Measurements from ENCODE around the gene DNAJC28.

DNAJC28 gene

GRCh38 chr21:33480481-33481103 lies 10.9 kb downstream of the DNAJC28 start:
- H3K4ac ChIP-seq (ENCODE audit: low read depth, low read length), result no peak overlapping the region
- H3K36me3 ChIP-seq (ENCODE audit: control insufficient read depth, insufficient read depth, low read length), result no peaks in the 10 kb centered on the region
- peak overlapping the region; percentile 56 for H3K4me3 ChIP-seq (ENCODE audit: low read length)
- H4K5ac ChIP-seq (ENCODE audit: low read length), result no peak overlapping the region
- no peak for DNase-seq
- H2AK5ac ChIP-seq (ENCODE audit: low read length), result no peak overlapping the region
- peak overlapping the region; percentile 94 for H3K9ac ChIP-seq (ENCODE audit: low read length)
- no CpG with 5 or more reads among the region's 17 CpGs for WGBS (ENCODE audit: extremely low coverage, insufficient coverage, low lambda C conversion rate)
- no peak overlapping the region for H3K18ac ChIP-seq (ENCODE audit: low read length)
- no peaks in the 10 kb centered on the region for H3K4me1 ChIP-seq (ENCODE audit: control insufficient read depth, low read depth, low read length)
- peak overlapping the region; percentile 78 for H3K27ac ChIP-seq (ENCODE audit: low read depth, low read length)
- no peak overlapping the region for H2BK5ac ChIP-seq (ENCODE audit: low read length)
- no peaks in the 10 kb centered on the region for H3K79me1 ChIP-seq (ENCODE audit: low read length)
- H2BK120ac ChIP-seq (ENCODE audit: low read depth, low read length), result no peak overlapping the region
- H3K79me2 ChIP-seq (ENCODE audit: control insufficient read depth, insufficient read depth, low read length), result no peaks in the 10 kb centered on the region
- H3K27me3 ChIP-seq (ENCODE audit: insufficient read depth, low read length, poor library complexity), result no peaks in the 10 kb centered on the region
- H3K23ac ChIP-seq (ENCODE audit: low read length), result no peak overlapping the region
- peak overlapping the region; percentile 73 for H3K4me2 ChIP-seq (ENCODE audit: low read length)
- peak overlapping the region; percentile 96 for H3K56ac ChIP-seq (ENCODE audit: low read length)
- H2BK15ac ChIP-seq (replicated peaks; ENCODE audit: low read depth), result no peak overlapping the region
- H4K8ac ChIP-seq (ENCODE audit: low read depth, low read length), result no peak overlapping the region

GRCh38 chr21:33479679-33480480 lies 11.6 kb downstream of the DNAJC28 start, which contains the start of gene TMEM50B:
TSS of gene TMEM50B (minus strand) at chr21:33479974. CDS start at chr21:33468885, 11,089 bp downstream.
- H3K56ac ChIP-seq (ENCODE audit: low read length), result peak within 1 kb of the TSS; percentile 96

GRCh38 chr21:33478935-33479678 lies 12.4 kb downstream of the DNAJC28 start:
- Histone ChIP-seq H3K36me3 (ENCODE audit: control insufficient read depth, insufficient read depth, low read length) (no peaks in the 10 kb centered on the region), H4K8ac (ENCODE audit: low read depth, low read length) (no peak overlapping the region), H4K5ac (ENCODE audit: low read length) (no peak overlapping the region), H3K4ac (ENCODE audit: low read depth, low read length) (peak overlapping the region; percentile 60), H2BK5ac (ENCODE audit: low read length) (no peak overlapping the region), H3K4me3 (ENCODE audit: low read length) (peak overlapping the region; percentile 85), H3K9ac (ENCODE audit: low read length) (peak overlapping the region; percentile 86), H3K79me2 (ENCODE audit: control insufficient read depth, insufficient read depth, low read length) (no peaks in the 10 kb centered on the region), H2AK5ac (ENCODE audit: low read length) (no peak overlapping the region), H3K27ac (ENCODE audit: low read depth, low read length) (peak overlapping the region; percentile 86), H3K4me1 (ENCODE audit: control insufficient read depth, low read depth, low read length) (no peaks in the 10 kb centered on the region), H3K27me3 (ENCODE audit: insufficient read depth, low read length, poor library complexity) (no peaks in the 10 kb centered on the region), H2BK15ac (replicated peaks; ENCODE audit: low read depth) (no peak overlapping the region), H3K18ac (ENCODE audit: low read length) (peak overlapping the region; percentile 88), H2BK120ac (ENCODE audit: low read depth, low read length) (no peak overlapping the region), H3K56ac (ENCODE audit: low read length) (peak overlapping the region; percentile 92), H3K23ac (ENCODE audit: low read length) (peak overlapping the region; percentile 80), H3K79me1 (ENCODE audit: low read length) (no peaks in the 10 kb centered on the region), H3K4me2 (ENCODE audit: low read length) (peak overlapping the region; percentile 87)
- peak; percentile 44 for DNase-seq
- no CpG with 5 or more reads among the region's 68 CpGs for WGBS (ENCODE audit: extremely low coverage, insufficient coverage, low lambda C conversion rate)

More at GRCh38 chr21:33479679-33480480, 11.6 kb downstream of the DNAJC28 start, which contains the start of gene TMEM50B:
- H3K9ac ChIP-seq (ENCODE audit: low read length), result peak within 1 kb of the TSS; percentile 94
- H3K4ac ChIP-seq (ENCODE audit: low read depth, low read length), result peak within 1 kb of the TSS; percentile 60
- peak within 1 kb of the TSS; percentile 86 for H3K27ac ChIP-seq (ENCODE audit: low read depth, low read length)
- H2AK5ac ChIP-seq (ENCODE audit: low read length), result no peak within 1 kb of the TSS
- H4K5ac ChIP-seq (ENCODE audit: low read length), result no peak within 1 kb of the TSS
- H2BK120ac ChIP-seq (ENCODE audit: low read depth, low read length), result no peak within 1 kb of the TSS
- H3K4me3 ChIP-seq (ENCODE audit: low read length), result peak within 1 kb of the TSS; percentile 85
- H3K18ac ChIP-seq (ENCODE audit: low read length), result peak within 1 kb of the TSS; percentile 88
- H3K27me3 ChIP-seq (ENCODE audit: insufficient read depth, low read length, poor library complexity), result no peaks in the 10 kb centered on the region
- no peak within 1 kb of the TSS for H2BK15ac ChIP-seq (replicated peaks; ENCODE audit: low read depth)
- no peaks in the 10 kb centered on the region for H3K79me1 ChIP-seq (ENCODE audit: low read length)
- no peak within 1 kb of the TSS for H4K8ac ChIP-seq (ENCODE audit: low read depth, low read length)
- peak within 1 kb of the TSS; percentile 59 for H2BK5ac ChIP-seq (ENCODE audit: low read length)
- DNase-seq, result peak; percentile 95
- no CpG with 5 or more reads among the region's 93 CpGs for WGBS (ENCODE audit: extremely low coverage, insufficient coverage, low lambda C conversion rate)
- no peaks in the 10 kb centered on the region for H3K36me3 ChIP-seq (ENCODE audit: control insufficient read depth, insufficient read depth, low read length)
- peak within 1 kb of the TSS; percentile 80 for H3K23ac ChIP-seq (ENCODE audit: low read length)
- H3K79me2 ChIP-seq (ENCODE audit: control insufficient read depth, insufficient read depth, low read length), result no peaks in the 10 kb centered on the region
- H3K4me2 ChIP-seq (ENCODE audit: low read length), result peak within 1 kb of the TSS; percentile 80
- no peaks in the 10 kb centered on the region for H3K4me1 ChIP-seq (ENCODE audit: control insufficient read depth, low read depth, low read length)

GRCh38 chr21:33478182-33478581 lies 13.3 kb downstream of the DNAJC28 start:
- H3K4ac ChIP-seq (ENCODE audit: low read depth, low read length), result no peak overlapping the region
- no peak overlapping the region for H4K8ac ChIP-seq (ENCODE audit: low read depth, low read length)
- no peaks in the 10 kb centered on the region for H3K79me1 ChIP-seq (ENCODE audit: low read length)
- no peaks in the 10 kb centered on the region for H3K4me1 ChIP-seq (ENCODE audit: control insufficient read depth, low read depth, low read length)
- H4K5ac ChIP-seq (ENCODE audit: low read length), result no peak overlapping the region
- no peak overlapping the region for H3K4me3 ChIP-seq (ENCODE audit: low read length)
- H3K9ac ChIP-seq (ENCODE audit: low read length), result peak overlapping the region; percentile 86
- no peak overlapping the region for H3K18ac ChIP-seq (ENCODE audit: low read length)
- H3K4me2 ChIP-seq (ENCODE audit: low read length), result peak overlapping the region; percentile 87
- H3K79me2 ChIP-seq (ENCODE audit: control insufficient read depth, insufficient read depth, low read length), result no peaks in the 10 kb centered on the region
- no peak overlapping the region for H3K23ac ChIP-seq (ENCODE audit: low read length)
- H2BK5ac ChIP-seq (ENCODE audit: low read length), result no peak overlapping the region
- no peak overlapping the region for H2AK5ac ChIP-seq (ENCODE audit: low read length)
- no peak overlapping the region for H3K27ac ChIP-seq (ENCODE audit: low read depth, low read length)
- no peaks in the 10 kb centered on the region for H3K36me3 ChIP-seq (ENCODE audit: control insufficient read depth, insufficient read depth, low read length)
- no peak overlapping the region for H2BK120ac ChIP-seq (ENCODE audit: low read depth, low read length)
- DNase-seq, result peak; percentile 0
- no peak overlapping the region for H2BK15ac ChIP-seq (replicated peaks; ENCODE audit: low read depth)
- no peak overlapping the region for H3K56ac ChIP-seq (ENCODE audit: low read length)
- WGBS (ENCODE audit: extremely low coverage, insufficient coverage, low lambda C conversion rate), result no CpG with 5 or more reads among the region's 9 CpGs
- no peaks in the 10 kb centered on the region for H3K27me3 ChIP-seq (ENCODE audit: insufficient read depth, low read length, poor library complexity)

- Histone ChIP-seq H3K4me3 (ENCODE audit: low read length) (no peak overlapping the region), H3K4me1 (ENCODE audit: control insufficient read depth, low read depth, low read length) (no peaks in the 10 kb centered on the region), H3K36me3 (ENCODE audit: control insufficient read depth, insufficient read depth, low read length) (no peaks in the 10 kb centered on the region), H2BK15ac (replicated peaks; ENCODE audit: low read depth) (no peak overlapping the region), H3K27ac (ENCODE audit: low read depth, low read length) (no peak overlapping the region), H4K5ac (ENCODE audit: low read length) (no peak overlapping the region), H2BK5ac (ENCODE audit: low read length) (no peak overlapping the region), H3K4me2 (ENCODE audit: low read length) (no peak overlapping the region), H3K27me3 (ENCODE audit: insufficient read depth, low read length, poor library complexity) (no peaks in the 10 kb centered on the region), H3K18ac (ENCODE audit: low read length) (no peak overlapping the region), H2AK5ac (ENCODE audit: low read length) (no peak overlapping the region), H3K79me1 (ENCODE audit: low read length) (no peaks in the 10 kb centered on the region), H3K23ac (ENCODE audit: low read length) (no peak overlapping the region), H3K56ac (ENCODE audit: low read length) (no peak overlapping the region), H3K79me2 (ENCODE audit: control insufficient read depth, insufficient read depth, low read length) (no peaks in the 10 kb centered on the region), H4K8ac (ENCODE audit: low read depth, low read length) (no peak overlapping the region), H3K9ac (ENCODE audit: low read length) (no peak overlapping the region), H2BK120ac (ENCODE audit: low read depth, low read length) (no peak overlapping the region), H3K4ac (ENCODE audit: low read depth, low read length) (no peak overlapping the region)
- WGBS (ENCODE audit: extremely low coverage, insufficient coverage, low lambda C conversion rate), result no CpG with 5 or more reads among the region's 7 CpGs
- DNase-seq, result no peak
Observed at GRCh38 chr21:33477066-33477465, 14.4 kb downstream of the DNAJC28 start.

All from mesendoderm (in vitro differentiated cells).